WTC11 (cell line): Measurements from ENCODE around the gene EXOC4. TPM values are rescaled to one million over a fixed set of nuclear protein-coding genes. Genes with fewer than 3 reads are reported as not detected.

ENCODE experiments used
- ATAC-seq: fragments of 200-7000 bp; cut with Tn5 transposase; 2 replicates; pipeline ENCODE4 v1.10.0; 2021; ENCODE audit warnings: mild to moderate bottlenecking, moderate library complexity
- CTCF ChIA-PET: fragments of 300-600 bp; sonication (Branson Sonifier 250); formaldehyde crosslinking; loops from one replicate; lab custom pipeline; 2021; ENCODE audit warnings: antibody characterized with exemption; lab: Charles Lee
- POLR2A ChIA-PET: fragments of 350-600 bp; sonication (Branson Sonifier 250); formaldehyde crosslinking; loops from one replicate; lab custom pipeline; 2021; ENCODE audit warnings: antibody characterized with exemption; lab: Charles Lee
- DNase-seq: peaks from one replicate; pipeline ENCODE4 v3.0.0; 2021; ENCODE audit warnings: low spot score
- H3K27ac Mint-ChIP-seq: 2 replicates; pipeline ENCODE4 v1.8.0; 2021; ENCODE audit warnings: mixed read lengths
- H3K27me3 Mint-ChIP-seq: 2 replicates; pipeline ENCODE4 v1.8.0; 2021; ENCODE audit warnings: low read depth, mild to moderate bottlenecking, moderate library complexity, mixed read lengths
- H3K36me3 Mint-ChIP-seq: 2 replicates; pipeline ENCODE4 v1.8.0; 2021; ENCODE audit warnings: mixed read lengths
- H3K4me1 Mint-ChIP-seq: 2 replicates; pipeline ENCODE4 v1.8.0; 2022; ENCODE audit warnings: mixed read lengths
- H3K4me3 Mint-ChIP-seq: 2 replicates; pipeline ENCODE4 v1.8.0; 2021; ENCODE audit warnings: mild to moderate bottlenecking, moderate library complexity, mixed read lengths
- H3K9me3 Mint-ChIP-seq: 2 replicates; pipeline ENCODE4 v1.8.0; 2021; ENCODE audit warnings: mixed read lengths
- CREB1 ChIP-seq: sonication (generic); formaldehyde crosslinking; IDR thresholded peaks from 2 replicates; pipeline ENCODE4 v1.8.0; 2023; ENCODE audit warnings: mild to moderate bottlenecking, missing genetic modification reagents
- CREM ChIP-seq: sonication (generic); formaldehyde crosslinking; IDR thresholded peaks from 2 replicates; pipeline ENCODE4 v1.8.1; 2022; ENCODE audit warnings: mild to moderate bottlenecking, missing genetic modification reagents, moderate library complexity
- CTCF ChIP-seq: fragments of 200-600 bp; IDR thresholded peaks from 2 replicates; pipeline ENCODE4 v1.8.0; 2022; ENCODE audit warnings: antibody characterized with exemption
- E2F1 ChIP-seq: sonication (generic); formaldehyde crosslinking; IDR thresholded peaks from 2 replicates; pipeline ENCODE4 v1.8.0; 2022; ENCODE audit warnings: mild to moderate bottlenecking, missing genetic modification reagents
- ELF4 ChIP-seq: sonication (generic); formaldehyde crosslinking; IDR thresholded peaks from 2 replicates; pipeline ENCODE4 v1.8.1; 2022; ENCODE audit warnings: low read depth, mild to moderate bottlenecking, moderate library complexity, missing genetic modification reagents
- ESRRA ChIP-seq: sonication (generic); formaldehyde crosslinking; IDR thresholded peaks from 2 replicates; pipeline ENCODE4 v1.8.1; 2022; ENCODE audit warnings: mild to moderate bottlenecking, missing genetic modification reagents, borderline replicate concordance
- FOXJ3 ChIP-seq: sonication (generic); formaldehyde crosslinking; IDR thresholded peaks from 2 replicates; pipeline ENCODE4 v1.9.0; 2021; ENCODE audit warnings: missing genetic modification reagents, mild to moderate bottlenecking, borderline replicate concordance
- GTF2I ChIP-seq: fragments of 250-450 bp; sonication (Bioruptor Pico); conservative IDR thresholded peaks from 2 replicates; pipeline ENCODE4 v1.4.0; 2021; ENCODE audit warnings: mild to moderate bottlenecking
- JUN ChIP-seq: sonication (generic); formaldehyde crosslinking; IDR thresholded peaks from 2 replicates; pipeline ENCODE4 v1.8.0; 2023; ENCODE audit warnings: mild to moderate bottlenecking, missing genetic modification reagents
- NR2C2 ChIP-seq: sonication (generic); formaldehyde crosslinking; IDR thresholded peaks from 2 replicates; pipeline ENCODE4 v1.8.0; 2022; ENCODE audit warnings: mild to moderate bottlenecking, missing genetic modification reagents
- PREB ChIP-seq: sonication (generic); formaldehyde crosslinking; IDR thresholded peaks from 2 replicates; pipeline ENCODE4 v1.8.1; 2022; ENCODE audit warnings: mild to moderate bottlenecking, missing genetic modification reagents, moderate library complexity, borderline replicate concordance
- RORB ChIP-seq: fragments of 250-450 bp; sonication (Bioruptor Pico); IDR thresholded peaks from 2 replicates; pipeline ENCODE4 v1.9.0; 2021; ENCODE audit warnings: mild to moderate bottlenecking
- STAT6 ChIP-seq: sonication (generic); formaldehyde crosslinking; conservative IDR thresholded peaks from 2 replicates; pipeline ENCODE4 v1.8.1; 2023; ENCODE audit warnings: mild to moderate bottlenecking, low read depth, missing genetic modification reagents, moderate library complexity
- TCF7 ChIP-seq: sonication (generic); formaldehyde crosslinking; IDR thresholded peaks from 2 replicates; pipeline ENCODE4 v1.8.0; 2022; ENCODE audit warnings: mild to moderate bottlenecking, low read depth, missing genetic modification reagents, moderate library complexity
- TP53 ChIP-seq: sonication (generic); formaldehyde crosslinking; IDR thresholded peaks from 2 replicates; pipeline ENCODE4 v1.8.1; 2023; ENCODE audit warnings: mild to moderate bottlenecking, missing genetic modification reagents
- total RNA-seq: library from RNA; stranded (reverse); gene quantifications from 3 replicates; pipeline ENCODE4 v1.2.3, GENCODE V29; 2021
- TF ChIP-seq, protein P1 (sequence below): sonication (generic); formaldehyde crosslinking; IDR thresholded peaks from 2 replicates; pipeline ENCODE4 v1.8.0; 2022; ENCODE audit warnings: missing genetic modification reagents
- TF ChIP-seq, protein P2 (sequence below): sonication (generic); formaldehyde crosslinking; conservative IDR thresholded peaks from 2 replicates; pipeline ENCODE4 v1.8.1; 2022; ENCODE audit warnings: mild to moderate bottlenecking, missing genetic modification reagents
- TF ChIP-seq, protein P3 (sequence below): fragments of 250-450 bp; sonication (Bioruptor Pico); IDR thresholded peaks from 2 replicates; pipeline ENCODE4 v2.1.2; 2022; ENCODE audit warnings: mild to moderate bottlenecking, moderate library complexity

Gene EXOC4
- total RNA-seq, 1 experiment from 2014 or later: 62.0 TPM

DNA sequence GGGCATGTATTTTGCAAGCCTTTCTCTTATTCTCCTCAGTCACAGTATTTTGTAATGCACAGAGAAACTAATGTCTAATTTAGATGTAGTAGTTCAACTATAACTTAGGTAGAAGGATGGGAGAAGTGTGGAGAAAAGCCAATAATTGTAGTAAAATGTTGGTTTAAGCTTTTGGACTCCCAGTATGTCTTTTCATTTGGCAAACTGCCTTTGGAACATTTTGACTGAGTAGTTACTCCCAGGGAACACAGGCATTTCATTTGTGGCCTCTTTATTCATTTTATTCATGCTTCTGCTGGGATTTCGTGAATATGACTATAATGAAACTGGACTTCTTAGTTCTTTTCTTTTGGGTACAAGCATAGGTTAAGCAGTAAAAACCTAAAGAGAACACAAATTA, 79.0 kb downstream of the EXOC4 start (continued):
- TF ChIP-seq, protein P1, sequence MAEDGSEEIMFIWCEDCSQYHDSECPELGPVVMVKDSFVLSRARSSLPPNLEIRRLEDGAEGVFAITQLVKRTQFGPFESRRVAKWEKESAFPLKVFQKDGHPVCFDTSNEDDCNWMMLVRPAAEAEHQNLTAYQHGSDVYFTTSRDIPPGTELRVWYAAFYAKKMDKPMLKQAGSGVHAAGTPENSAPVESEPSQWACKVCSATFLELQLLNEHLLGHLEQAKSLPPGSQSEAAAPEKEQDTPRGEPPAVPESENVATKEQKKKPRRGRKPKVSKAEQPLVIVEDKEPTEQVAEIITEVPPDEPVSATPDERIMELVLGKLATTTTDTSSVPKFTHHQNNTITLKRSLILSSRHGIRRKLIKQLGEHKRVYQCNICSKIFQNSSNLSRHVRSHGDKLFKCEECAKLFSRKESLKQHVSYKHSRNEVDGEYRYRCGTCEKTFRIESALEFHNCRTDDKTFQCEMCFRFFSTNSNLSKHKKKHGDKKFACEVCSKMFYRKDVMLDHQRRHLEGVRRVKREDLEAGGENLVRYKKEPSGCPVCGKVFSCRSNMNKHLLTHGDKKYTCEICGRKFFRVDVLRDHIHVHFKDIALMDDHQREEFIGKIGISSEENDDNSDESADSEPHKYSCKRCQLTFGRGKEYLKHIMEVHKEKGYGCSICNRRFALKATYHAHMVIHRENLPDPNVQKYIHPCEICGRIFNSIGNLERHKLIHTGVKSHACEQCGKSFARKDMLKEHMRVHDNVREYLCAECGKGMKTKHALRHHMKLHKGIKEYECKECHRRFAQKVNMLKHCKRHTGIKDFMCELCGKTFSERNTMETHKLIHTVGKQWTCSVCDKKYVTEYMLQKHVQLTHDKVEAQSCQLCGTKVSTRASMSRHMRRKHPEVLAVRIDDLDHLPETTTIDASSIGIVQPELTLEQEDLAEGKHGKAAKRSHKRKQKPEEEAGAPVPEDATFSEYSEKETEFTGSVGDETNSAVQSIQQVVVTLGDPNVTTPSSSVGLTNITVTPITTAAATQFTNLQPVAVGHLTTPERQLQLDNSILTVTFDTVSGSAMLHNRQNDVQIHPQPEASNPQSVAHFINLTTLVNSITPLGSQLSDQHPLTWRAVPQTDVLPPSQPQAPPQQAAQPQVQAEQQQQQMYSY (CRISPR knock-in tag): no peak
- TF ChIP-seq, protein P2, sequence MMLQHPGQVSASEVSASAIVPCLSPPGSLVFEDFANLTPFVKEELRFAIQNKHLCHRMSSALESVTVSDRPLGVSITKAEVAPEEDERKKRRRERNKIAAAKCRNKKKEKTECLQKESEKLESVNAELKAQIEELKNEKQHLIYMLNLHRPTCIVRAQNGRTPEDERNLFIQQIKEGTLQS: no peak
- no peak for TF ChIP-seq STAT6 (CRISPR knock-in tag)
- no peak for TF ChIP-seq TCF7 (CRISPR knock-in tag)
- TF ChIP-seq JUN (CRISPR knock-in tag): no peak
- TF ChIP-seq ESRRA (CRISPR knock-in tag): no peak
- no peak for TF ChIP-seq TP53 (CRISPR knock-in tag)
- no peak for TF ChIP-seq CREB1 (CRISPR knock-in tag)
- TF ChIP-seq, all 79 proteins: peak for 0

DNA sequence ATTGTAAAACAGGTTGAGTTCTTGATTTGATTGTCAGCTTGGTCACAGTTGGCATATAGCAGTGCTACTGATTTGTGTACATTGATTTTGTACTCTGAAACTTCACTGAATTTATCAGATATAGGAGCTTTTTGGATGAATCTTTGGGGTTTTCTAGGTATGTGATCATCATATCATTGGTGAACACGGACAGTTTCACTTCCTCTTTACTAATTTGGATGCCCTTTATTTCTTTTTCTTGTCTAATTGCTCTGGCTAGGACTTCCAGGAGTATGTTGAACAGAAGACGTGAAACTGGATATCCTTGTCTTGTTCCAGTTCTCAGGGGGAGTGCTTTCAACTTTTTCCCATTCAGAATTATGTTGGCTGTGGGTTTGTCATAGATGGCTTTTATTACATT, 86.9 kb downstream of the EXOC4 start:
- H3K27ac Mint-ChIP-seq: no peak overlapping the region
- peaks cover 40% of the 10 kb centered on the region for H3K36me3 Mint-ChIP-seq

More for the DNA sequence above, 86.9 kb downstream of the EXOC4 start:
- no peak for TF ChIP-seq CTCF
- TF ChIP-seq, protein P3, sequence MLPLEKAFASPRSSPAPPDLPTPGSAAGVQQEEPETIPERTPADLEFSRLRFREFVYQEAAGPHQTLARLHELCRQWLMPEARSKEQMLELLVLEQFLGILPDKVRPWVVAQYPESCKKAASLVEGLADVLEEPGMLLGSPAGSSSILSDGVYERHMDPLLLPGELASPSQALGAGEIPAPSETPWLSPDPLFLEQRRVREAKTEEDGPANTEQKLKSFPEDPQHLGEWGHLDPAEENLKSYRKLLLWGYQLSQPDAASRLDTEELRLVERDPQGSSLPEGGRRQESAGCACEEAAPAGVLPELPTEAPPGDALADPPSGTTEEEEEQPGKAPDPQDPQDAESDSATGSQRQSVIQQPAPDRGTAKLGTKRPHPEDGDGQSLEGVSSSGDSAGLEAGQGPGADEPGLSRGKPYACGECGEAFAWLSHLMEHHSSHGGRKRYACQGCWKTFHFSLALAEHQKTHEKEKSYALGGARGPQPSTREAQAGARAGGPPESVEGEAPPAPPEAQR (CRISPR knock-in tag): no peak
- no peak for TF ChIP-seq NR2C2 (CRISPR knock-in tag)
- TF ChIP-seq GTF2I (CRISPR knock-in tag): no peak
- no peak for TF ChIP-seq RORB (CRISPR knock-in tag)
- no peak for TF ChIP-seq CREM (CRISPR knock-in tag)
- no peak for TF ChIP-seq E2F1
- TF ChIP-seq ELF4: no peak
- TF ChIP-seq PREB (CRISPR knock-in tag): no peak
- TF ChIP-seq FOXJ3 (CRISPR knock-in tag): no peak
- TF ChIP-seq, all 79 proteins: peak for 0
- ChIA-PET POLR2A (no interaction called here), CTCF (no interaction called here)
- Mint-ChIP-seq H3K4me3 (no peak overlapping the region), H3K9me3 (peaks cover 54% of the 10 kb centered on the region), H3K4me1 (peaks cover 28% of the 10 kb centered on the region), H3K27me3 (no peaks in the 10 kb centered on the region)
- DNase-seq (no peak), ATAC-seq (no peak)
